GM19328 (cell line): ENCODE measurements around the gene ZBTB46.

Source experiments
- ATAC-seq: cut with Tn5 transposase; IDR thresholded peaks from one replicate; pipeline ENCODE4 v1.9.1; 2021; ENCODE audit warnings: mild to moderate bottlenecking, moderate library complexity; ENCODE audit not compliant: unreplicated experiment

The ZBTB46 gene

GRCh38 chr20:63707558-63708300 lies 123.3 kb downstream of the ZBTB46 start, which contains the start of the genes ARFRP1 and ZGPAT:
Gene ARFRP1, minus strand, starts transcription at chr20:63707976. Its CDS starts 885 bp downstream, at chr20:63707091.
Gene ZGPAT, plus strand, starts transcription at chr20:63708039. Its CDS starts 542 bp downstream, at chr20:63708581.
- peak; percentile 68 for ATAC-seq

GRCh38 chr20:63706852-63707557 lies 124.1 kb downstream of the ZBTB46 start:
- ATAC-seq, result no peak

- no peak for ATAC-seq
Measured at GRCh38 chr20:63706027-63706695, 124.9 kb downstream of the ZBTB46 start.

- no peak for ATAC-seq
Measured at GRCh38 chr20:63705232-63706026, 125.6 kb downstream of the ZBTB46 start.

- ATAC-seq, result no peak
Measured at GRCh38 chr20:63704749-63705117, 126.3 kb downstream of the ZBTB46 start.

- ATAC-seq, result no peak
Measured at GRCh38 chr20:63703976-63704748, 126.9 kb downstream of the ZBTB46 start.

- no peak for ATAC-seq
Measured at GRCh38 chr20:63703471-63703975, 127.5 kb downstream of the ZBTB46 start.

- ATAC-seq, result no peak
Measured at GRCh38 chr20:63702751-63703470, 128.2 kb downstream of the ZBTB46 start.

GRCh38 chr20:63702036-63702665 lies 128.9 kb downstream of the ZBTB46 start:
- no peak for ATAC-seq

- ATAC-seq, result no peak
Measured at GRCh38 chr20:63701329-63702035, 129.6 kb downstream of the ZBTB46 start.

GRCh38 chr20:63701051-63701328 lies 130.1 kb downstream of the ZBTB46 start:
- no peak for ATAC-seq

- no peak for ATAC-seq
Measured at GRCh38 chr20:63700199-63701050, 130.6 kb downstream of the ZBTB46 start.

GRCh38 chr20:63699466-63700198 lies 131.4 kb downstream of the ZBTB46 start:
- no peak for ATAC-seq

- no peak for ATAC-seq
Measured at GRCh38 chr20:63698739-63699465, 132.2 kb downstream of the ZBTB46 start.

- ATAC-seq, result no peak
Measured at GRCh38 chr20:63697868-63698545, 133.1 kb downstream of the ZBTB46 start.
